ENCODE results near the gene PARP14. TPM values are rescaled to one million over a fixed set of nuclear protein-coding genes. Genes with fewer than 3 reads are reported as not detected.
"Not testable (repeated sequence)": the region's sequence is repeated elsewhere in the genome, so short reads cannot be mapped to it uniquely, and the experiment has no call there.

PARP14 gene
- total and polyA plus RNA-seq, 10 of the 15 experiments (the other 5 are each of a cell fraction or from before 2014, with no cell fraction given): 21.6 to 189 (median 92.7) TPM

- TF ChIP-seq ZBTB4 (CRISPR knock-in tag; IDR thresholded peaks at IDR 0.05): no peak
These were observed 1.4 kb downstream of the PARP14 start (continued) for GRCh38 chr3:122681974-122682409.

GRCh38 chr3:122682778-122683411 lies 2.3 kb downstream of the PARP14 start:
- peak; percentile 9 for ATAC-seq
- Histone ChIP-seq H3K79me2 (ENCODE audit: control insufficient read depth, insufficient read depth, low read length) (peaks cover 55% of the 10 kb centered on the region), H3K36me3 (ENCODE audit: control insufficient read depth in 2 of 2, insufficient read depth in 2 of 2, low read length in 1 of 2) (peaks cover 3 to 12% of the 10 kb centered on the region in 2 experiments; a peak in 2 of 4 replicates), H3K4me3 (peak overlapping the region; percentile 97), H3K4me1 (ENCODE audit: control insufficient read depth, insufficient read depth, low read length) (peaks cover 16% of the 10 kb centered on the region), H3K27ac (ENCODE audit: control insufficient read depth, insufficient read depth) (peak overlapping the region; percentile 97), H3K9ac (ENCODE audit: control insufficient read depth, insufficient read depth, low read length) (peak overlapping the region; percentile 95), H3K4me2 (ENCODE audit: control insufficient read depth, insufficient read depth) (peak overlapping the region; percentile 70)
- POLR2A ChIA-PET: interaction anchor here (0.6 to 4.6 kb wide), 6 partner anchors 11 to 949 kb away, joined by 3 to 31 read pairs (median 6); no protein-coding TSS in a partner anchor
- H2AFZ ChIP-seq (ENCODE audit: control insufficient read depth, low read depth, low read length); FAIRE-seq; H3K9me3 ChIP-seq (replicated peaks; ENCODE audit: control insufficient read depth, insufficient read depth, low read length); intact Hi-C loops (cut with micrococcal nuclease; ENCODE audit: unreplicated experiment); BruUV-seq (replicated peaks); DNase-seq (ENCODE audit: low read depth, low spot score); H3K27me3 ChIP-seq (replicated peaks in 1 of 2; ENCODE audit: control insufficient read depth in 2 of 2, insufficient read depth in 2 of 2, low read length in 1 of 2); H4K20me1 ChIP-seq (ENCODE audit: control insufficient read depth, insufficient read depth): not testable (repeated sequence)
- WGBS (ENCODE audit: insufficient coverage, insufficient replicate concordance, low lambda C conversion rate, missing lambda C conversion rate): 6% methylated on average over 11 of the region's 11 CpGs
- SMC1A ChIA-PET (ENCODE audit: uncharacterized antibody, unreplicated experiment): interaction anchor here (0.9 to 11.3 kb wide), 11 partner anchors 14 to 268 kb away, joined by 3 to 250 read pairs (median 4); partner anchors contain the start of genes DTX3L, PARP9 and WDR5B
- CTCF ChIA-PET: interaction anchor here (0.8 to 2.0 kb wide), 4 partner anchors 9 to 122 kb away, joined by 3 to 7 read pairs (median 3); no protein-coding TSS in a partner anchor
- RAD21 ChIA-PET (ENCODE audit: unreplicated experiment): interaction anchor here (1.1 to 8.2 kb wide), 11 partner anchors 12 to 121 kb away, joined by 3 to 236 read pairs (median 10); partner anchors contain the start of genes DTX3L, PARP15 and PARP9
- peak; percentile 66 to 73; a peak in 3 of 4 replicates for TF ChIP-seq IKZF2 (IDR thresholded peaks at IDR 0.05)
- TF ChIP-seq NBN (IDR thresholded peaks at IDR 0.05): peak; percentile 71; the same call in 1 of the 2 replicates
- 0 out of 2 replicates have a peak, but pooled peaks have one; percentile 16 for TF ChIP-seq EED (IDR thresholded peaks at IDR 0.05; ENCODE audit: low read depth)
- 0 out of 2 replicates have a peak, but pooled peaks have one; percentile 55 for TF ChIP-seq IKZF1 (conservative IDR thresholded peaks at IDR 0.05)
- TF ChIP-seq HDGF (IDR thresholded peaks at IDR 0.05): peak; percentile 83; the same call in 1 of the 2 replicates
- peak; percentile 26; the same call in 1 of the 2 replicates for TF ChIP-seq NR2F1 (conservative IDR thresholded peaks at IDR 0.05)
- 0 out of 2 replicates have a peak, but pooled peaks have one; percentile 25 for TF ChIP-seq IRF4 (IDR thresholded peaks at IDR 0.05; ENCODE audit: low read depth, low read length)
- TF ChIP-seq POLR2AphosphoS5 (IDR thresholded peaks at IDR 0.05; ENCODE audit: low read length): peak; percentile 62
- 0 out of 2 replicates have a peak, but pooled peaks have one; percentile 20 for TF ChIP-seq ZNF687 (IDR thresholded peaks at IDR 0.05)
- TF ChIP-seq RELB (IDR thresholded peaks at IDR 0.05; ENCODE audit: low read depth): peak; percentile 59; the same call in 1 of the 2 replicates
- in situ Hi-C loops (cut with MboI): loop anchor here (10.0 kb wide), 2 partner anchors 578 to 1028 kb away; no protein-coding TSS in a partner anchor

All from GM12878 (cell line).